AG08396 (cell line): ENCODE results near the gene QARS1.

Experiments
- DNase-seq: peaks from one replicate; pipeline ENCODE4 v3.0.0; 2012; ENCODE audit warnings: low spot score, mixed read lengths

QARS1 gene

DNA sequence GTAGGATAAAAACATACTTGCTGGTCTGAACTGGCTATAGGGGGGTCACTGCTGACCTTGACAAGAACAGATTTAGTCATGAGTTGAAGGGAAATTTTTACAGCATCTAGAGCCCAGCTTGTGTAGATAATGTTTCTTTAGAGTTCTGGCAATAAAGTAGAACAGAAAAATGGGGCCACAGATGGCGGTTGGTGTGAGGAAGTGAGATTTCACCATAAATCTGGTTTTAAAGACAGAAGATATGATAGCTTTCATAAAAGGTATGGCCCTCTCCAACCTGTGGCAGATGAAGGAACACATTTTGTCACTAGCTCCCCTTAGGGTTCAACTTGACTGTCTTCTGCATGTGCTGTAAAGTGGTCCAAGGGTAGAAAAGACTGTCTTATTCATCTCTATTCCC is 51.0 kb downstream of the QARS1 start:
- no peak for DNase-seq
